ENCODE results near the gene SLC22A13.

SLC22A13 gene

DNA sequence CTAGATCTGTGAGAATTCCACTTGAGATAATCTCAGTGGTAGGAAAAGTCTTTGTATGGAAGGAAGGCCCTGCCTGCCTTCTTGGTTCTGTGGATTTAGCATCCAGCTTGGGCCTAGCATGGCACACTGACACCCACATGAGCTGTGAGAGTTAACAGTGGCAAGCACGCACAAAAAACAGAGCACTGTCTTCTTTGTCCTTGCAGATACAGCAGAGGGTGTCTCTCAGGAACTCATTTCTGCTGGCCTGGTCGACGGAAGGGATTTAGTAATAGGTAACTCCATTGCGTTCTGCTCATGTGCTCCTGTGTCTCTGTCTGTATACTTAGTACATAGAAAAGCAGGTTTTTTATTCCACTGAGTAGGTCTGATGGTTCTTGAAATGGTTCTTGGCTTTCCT, 14.4 kb upstream of the SLC22A13 start:
- H3K4me1 Mint-ChIP-seq = peaks cover 40% of the 10 kb centered on the region
- DNase-seq = no peak
- no peak for ATAC-seq
- H3K27ac Mint-ChIP-seq = no peak overlapping the region
- no peaks in the 10 kb centered on the region for H3K27me3 Mint-ChIP-seq
- H3K9me3 Mint-ChIP-seq = no peaks in the 10 kb centered on the region
- H3K4me3 Mint-ChIP-seq = no peak overlapping the region

DNA sequence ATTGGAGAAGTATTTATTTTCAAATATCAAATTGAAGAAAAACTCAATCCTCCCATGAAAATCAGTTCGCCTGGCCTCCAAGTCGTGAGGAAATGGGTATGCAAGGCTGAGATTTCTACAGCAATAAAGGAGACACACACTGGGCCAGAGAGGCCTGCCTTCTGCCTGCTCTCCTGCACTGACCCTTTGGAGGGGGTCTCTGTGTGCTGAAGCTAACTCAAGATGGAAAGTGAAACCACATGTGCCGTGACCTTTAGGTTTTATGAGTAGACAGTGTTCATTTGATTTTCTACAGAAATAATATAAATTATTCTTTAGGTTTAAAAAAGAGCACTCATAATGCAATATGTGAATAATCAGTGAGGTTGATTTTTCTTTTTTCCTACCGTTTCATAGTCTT, 11.9 kb upstream of the SLC22A13 start:
- ATAC-seq (no peak), DNase-seq (no peak)
- Mint-ChIP-seq H3K4me1 (peaks cover 53% of the 10 kb centered on the region), H3K27ac (peak overlapping the region in 1 of 2 donors; percentile 5), H3K4me3 (no peak overlapping the region), H3K9me3 (no peaks in the 10 kb centered on the region), H3K27me3 (no peaks in the 10 kb centered on the region)

DNA sequence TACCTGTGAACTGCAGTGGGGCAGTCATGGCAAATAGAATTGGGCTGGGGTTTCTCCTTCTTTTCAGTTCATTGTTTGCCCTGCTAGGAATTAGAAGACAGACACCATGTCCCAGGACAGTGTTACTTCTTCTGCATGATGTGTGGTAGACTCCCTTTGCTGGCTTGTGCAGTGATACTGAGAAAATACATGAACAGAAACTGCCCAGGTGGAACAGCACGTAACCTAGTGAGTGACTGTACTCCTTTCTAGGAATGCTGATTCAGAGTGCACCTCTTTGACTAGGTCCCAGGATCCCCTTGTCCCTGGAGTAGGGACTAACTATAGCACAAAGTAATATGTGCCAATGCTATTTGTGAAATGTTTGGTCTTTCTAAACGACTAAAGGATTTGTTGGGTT, 10.7 kb upstream of the SLC22A13 start:
- Mint-ChIP-seq H3K27me3 (no peaks in the 10 kb centered on the region), H3K27ac (no peak overlapping the region), H3K4me1 (peaks cover 63% of the 10 kb centered on the region), H3K9me3 (no peaks in the 10 kb centered on the region), H3K4me3 (no peak overlapping the region)
- ATAC-seq = no peak
- DNase-seq = no peak

DNA sequence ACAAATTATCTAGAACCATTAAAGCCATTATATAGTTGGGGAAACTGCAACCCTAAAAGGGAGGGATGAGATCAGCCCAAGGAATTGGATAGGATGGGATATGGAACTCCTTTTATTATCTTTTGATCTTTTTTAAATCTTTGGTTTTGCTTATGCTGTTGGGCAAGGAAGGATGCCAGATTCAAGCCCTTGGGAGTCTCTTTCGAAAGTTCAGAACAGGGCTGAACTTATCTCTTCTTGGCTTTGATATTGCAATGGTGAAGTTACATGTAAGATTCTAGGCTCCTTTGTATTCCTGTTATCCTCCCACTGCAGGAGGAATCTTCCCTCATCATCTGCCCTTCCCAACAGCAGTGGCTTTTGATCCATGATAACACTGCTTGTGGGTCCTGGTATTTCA, 10.0 kb upstream of the SLC22A13 start:
- Mint-ChIP-seq H3K9me3 (no peaks in the 10 kb centered on the region), H3K27me3 (no peaks in the 10 kb centered on the region), H3K4me3 (no peak overlapping the region), H3K27ac (no peak overlapping the region), H3K4me1 (peaks cover 71% of the 10 kb centered on the region)
- DNase-seq (no peak), ATAC-seq (no peak)

DNA sequence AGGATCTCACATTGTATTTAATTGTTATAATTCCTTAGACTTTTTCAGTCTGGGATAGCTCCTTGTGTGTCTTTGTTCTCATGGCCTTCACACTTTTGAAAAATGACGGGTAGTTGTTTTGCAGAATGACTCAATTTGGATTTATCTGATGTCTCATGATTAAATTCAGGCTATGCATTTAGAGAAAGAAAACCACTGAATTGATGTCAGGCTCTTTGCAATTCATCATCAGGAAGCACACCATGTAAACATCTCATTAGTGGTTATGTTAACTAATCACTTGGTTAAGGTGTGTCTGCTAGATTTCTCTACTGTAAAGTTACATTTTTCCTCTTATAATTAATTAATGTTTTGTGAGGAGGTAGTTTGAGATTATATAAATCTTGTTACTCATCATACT, 8.0 kb upstream of the SLC22A13 start:
- no peaks in the 10 kb centered on the region for H3K27me3 Mint-ChIP-seq
- no peaks in the 10 kb centered on the region for H3K9me3 Mint-ChIP-seq
- peak overlapping the region in 1 of 2 donors; percentile 55 for H3K4me3 Mint-ChIP-seq
- DNase-seq = no peak
- peaks cover 73% of the 10 kb centered on the region for H3K4me1 Mint-ChIP-seq
- peak; percentile 83 for ATAC-seq
- H3K27ac Mint-ChIP-seq = peak overlapping the region in 1 of 2 donors; percentile 7

DNA sequence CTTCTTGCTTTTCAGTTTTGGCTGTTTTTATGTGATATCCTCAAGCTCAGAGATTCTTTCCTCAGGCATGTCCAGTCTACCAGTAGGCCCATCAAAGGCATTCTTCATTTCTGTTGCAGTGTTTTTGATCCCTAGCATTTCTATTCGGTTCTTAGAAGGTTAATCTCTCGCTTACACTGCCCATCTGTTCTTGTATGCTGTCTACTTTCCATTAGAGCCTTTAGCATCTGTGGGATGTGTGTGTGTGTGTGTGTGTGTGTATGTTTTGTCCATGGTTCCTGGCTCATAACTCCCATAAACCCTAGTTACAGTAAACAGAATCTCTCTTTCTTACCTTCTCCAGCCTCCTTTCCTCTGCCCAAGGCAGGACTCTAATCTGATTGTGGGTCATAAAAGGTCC, 5.1 kb upstream of the SLC22A13 start:
- peak overlapping the region in 1 of 2 donors; percentile 90 for H3K27ac Mint-ChIP-seq
- DNase-seq (no peak), ATAC-seq (no peak)
- H3K4me3 Mint-ChIP-seq = peak overlapping the region; percentile 30 to 59
- H3K27me3 Mint-ChIP-seq = no peaks in the 10 kb centered on the region
- H3K9me3 Mint-ChIP-seq = no peaks in the 10 kb centered on the region
- H3K4me1 Mint-ChIP-seq = peaks cover 54% of the 10 kb centered on the region

DNA sequence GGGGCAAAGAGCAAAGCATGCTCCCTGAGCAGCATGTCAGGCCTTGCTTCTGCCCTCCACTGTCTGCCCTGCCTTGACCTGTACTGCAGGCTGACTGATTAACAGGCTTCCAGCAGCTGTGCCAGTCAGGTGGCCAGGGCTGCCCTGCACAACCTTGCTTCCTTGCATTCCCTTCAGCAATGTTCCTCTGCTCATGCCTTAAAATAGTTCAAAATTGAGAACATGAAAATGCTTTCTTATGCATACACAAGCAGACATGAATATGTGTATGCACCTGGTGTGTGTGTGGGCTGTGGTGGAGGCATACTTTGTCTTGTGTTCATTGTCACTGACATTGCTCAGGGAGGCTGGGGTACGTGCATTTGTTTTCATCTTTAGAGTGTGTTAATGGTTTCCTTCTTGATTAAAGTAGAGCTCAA, 1.2 kb upstream of the SLC22A13 start:
- H3K9me3 Mint-ChIP-seq = no peaks in the 10 kb centered on the region

DNA sequence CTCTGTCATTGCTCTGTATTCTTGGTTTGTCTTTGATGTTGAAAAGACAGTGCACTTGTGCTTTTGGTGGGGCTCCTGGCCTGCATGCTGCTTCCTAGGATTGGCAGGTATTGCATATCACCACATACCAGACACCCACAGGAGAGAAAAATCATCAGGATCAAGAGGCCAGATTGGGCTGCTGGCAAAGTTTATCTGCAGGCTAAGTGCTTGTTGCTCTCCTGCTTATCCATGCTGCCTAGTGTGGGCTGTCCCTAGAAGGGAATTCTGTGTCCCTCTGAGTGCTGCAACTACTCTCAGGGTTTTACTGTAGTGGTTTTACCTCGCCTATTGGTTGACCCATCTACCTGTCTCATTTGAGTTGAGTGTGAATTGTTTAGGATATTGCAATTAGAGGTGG, 833 bp upstream of the SLC22A13 start:
- DNase-seq (no peak), ATAC-seq (no peak)
- Mint-ChIP-seq H3K27me3 (no peaks in the 10 kb centered on the region), H3K4me1 (peaks cover 31% of the 10 kb centered on the region), H3K9me3 (no peaks in the 10 kb centered on the region), H3K27ac (peak overlapping the region in 1 of 2 donors; percentile 49), H3K4me3 (no peak overlapping the region)

More for the DNA sequence above, 1.2 kb upstream of the SLC22A13 start:
- Mint-ChIP-seq H3K4me3 (no peak overlapping the region), H3K27ac (peak overlapping the region in 1 of 2 donors; percentile 49), H3K4me1 (peaks cover 35% of the 10 kb centered on the region), H3K27me3 (no peaks in the 10 kb centered on the region)
- DNase-seq (no peak), ATAC-seq (no peak)

DNA sequence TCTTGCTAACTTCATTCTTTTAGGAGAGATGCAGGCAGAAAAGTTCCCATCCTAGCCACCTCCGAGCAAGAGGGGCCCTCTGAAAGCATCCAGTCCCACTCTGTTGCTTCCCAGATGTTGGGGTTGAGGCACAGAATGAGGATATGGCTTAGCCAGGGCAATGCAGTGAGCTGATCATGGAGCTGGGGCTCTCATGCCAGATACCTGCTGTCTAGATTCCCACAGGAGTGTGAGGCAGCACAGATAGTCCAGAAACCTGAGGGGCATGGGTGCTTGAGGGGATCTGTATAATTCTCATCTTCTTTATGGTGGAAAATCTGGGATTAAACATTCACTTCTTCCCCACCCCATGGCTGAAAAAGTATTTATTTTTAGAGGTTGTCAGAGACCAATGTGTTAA, 1.2 kb downstream of the SLC22A13 start:
- no peaks in the 10 kb centered on the region for H3K27me3 Mint-ChIP-seq
- H3K4me1 Mint-ChIP-seq = peaks cover 20% of the 10 kb centered on the region
- H3K27ac Mint-ChIP-seq = no peak overlapping the region

DNA sequence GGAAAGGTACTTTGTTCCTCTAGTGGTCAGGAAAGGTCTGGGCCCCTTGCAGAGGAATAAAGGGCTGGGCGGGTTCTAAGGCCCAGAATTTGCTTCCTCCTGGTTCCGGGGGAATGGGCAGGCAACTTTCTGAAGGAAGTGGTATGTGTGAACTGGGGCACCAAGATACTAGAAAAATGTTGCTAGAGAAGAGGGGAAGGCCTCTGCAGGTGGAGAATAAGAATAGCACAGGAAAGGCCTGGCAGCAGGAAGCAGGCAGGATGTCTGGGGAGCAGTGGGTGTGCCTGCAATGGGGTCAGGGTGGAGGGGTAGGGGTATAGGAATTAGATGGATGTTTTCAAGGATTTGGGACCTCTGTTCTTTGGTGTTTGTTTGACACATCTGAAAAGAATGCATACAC, 2.0 kb downstream of the SLC22A13 start:
- DNase-seq (no peak), ATAC-seq (no peak)
- Mint-ChIP-seq H3K27me3 (no peaks in the 10 kb centered on the region), H3K4me1 (peaks cover 20% of the 10 kb centered on the region), H3K9me3 (no peaks in the 10 kb centered on the region), H3K4me3 (no peak overlapping the region), H3K27ac (peak overlapping the region in 1 of 2 donors; percentile 69)

More for the DNA sequence above, 1.2 kb downstream of the SLC22A13 start:
- H3K4me3 Mint-ChIP-seq = no peak overlapping the region
- ATAC-seq (no peak), DNase-seq (no peak)
- no peaks in the 10 kb centered on the region for H3K9me3 Mint-ChIP-seq

DNA sequence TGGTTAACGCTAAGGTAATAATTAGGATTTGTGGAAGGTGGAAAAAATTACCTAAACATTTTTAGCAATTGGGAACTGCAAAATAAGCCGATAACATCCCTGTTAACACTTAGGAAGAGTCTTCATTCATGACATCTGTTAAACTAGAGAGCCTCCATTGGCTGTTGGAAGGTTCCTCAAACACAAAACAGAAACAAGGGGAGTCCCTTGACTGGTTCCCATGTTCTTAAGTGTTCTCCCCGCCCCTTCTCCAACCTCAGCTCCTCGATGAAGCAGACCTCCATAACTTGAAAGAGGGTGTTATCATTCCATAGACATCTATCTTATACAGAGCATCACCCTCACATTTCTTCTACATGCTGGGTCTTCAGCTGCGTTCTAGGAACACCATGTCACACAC, 2.5 kb downstream of the SLC22A13 start:
- H3K4me3 Mint-ChIP-seq = no peak overlapping the region
- no peaks in the 10 kb centered on the region for H3K27me3 Mint-ChIP-seq
- ATAC-seq (no peak), DNase-seq (no peak)
- no peaks in the 10 kb centered on the region for H3K9me3 Mint-ChIP-seq
- H3K27ac Mint-ChIP-seq = no peak overlapping the region
- peaks cover 20% of the 10 kb centered on the region for H3K4me1 Mint-ChIP-seq

DNA sequence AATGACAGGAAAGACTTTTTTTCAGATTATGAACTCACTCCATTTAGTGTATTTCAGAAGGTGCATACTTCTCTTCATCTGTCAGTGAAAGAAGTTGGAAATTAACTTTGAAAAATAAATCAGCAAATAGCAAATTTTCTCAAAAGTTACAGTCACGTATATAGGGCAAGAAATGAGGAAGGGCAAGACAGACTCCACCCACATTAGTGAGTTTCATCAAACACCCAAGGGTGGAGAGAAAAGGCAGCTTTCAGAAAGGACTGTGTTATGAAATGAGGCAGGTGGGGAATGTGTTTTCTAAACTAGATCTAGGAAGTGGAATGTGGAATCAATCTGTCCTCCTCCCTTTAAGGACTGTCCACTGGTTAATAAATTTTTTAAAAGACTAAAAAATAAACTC, 2.9 kb downstream of the SLC22A13 start:
- peaks cover 16% of the 10 kb centered on the region for H3K4me1 Mint-ChIP-seq
- no peaks in the 10 kb centered on the region for H3K9me3 Mint-ChIP-seq
- ATAC-seq (no peak), DNase-seq (no peak)
- no peaks in the 10 kb centered on the region for H3K27me3 Mint-ChIP-seq
- no peak overlapping the region for H3K4me3 Mint-ChIP-seq
- no peak overlapping the region for H3K27ac Mint-ChIP-seq

DNA sequence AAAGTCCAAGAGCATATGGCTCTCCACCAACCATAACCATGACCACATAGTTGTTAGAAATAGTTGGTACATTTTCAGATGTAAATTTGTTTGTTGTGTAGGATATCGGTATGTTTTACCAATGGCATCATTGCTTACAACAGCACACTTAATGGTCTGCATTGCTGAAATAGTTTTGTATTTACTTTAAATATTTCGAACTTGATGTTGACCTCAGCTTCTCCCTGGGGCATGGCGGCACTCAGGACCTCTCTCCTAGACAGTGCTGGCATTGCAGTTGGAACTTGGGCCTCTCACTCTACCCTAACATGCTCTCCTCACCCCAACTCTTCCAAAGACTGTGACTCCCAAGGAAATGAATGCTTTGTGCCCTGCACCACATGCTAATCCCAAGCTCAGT, 5.0 kb downstream of the SLC22A13 start:
- no peaks in the 10 kb centered on the region for H3K27me3 Mint-ChIP-seq
- no peaks in the 10 kb centered on the region for H3K9me3 Mint-ChIP-seq
- H3K4me1 Mint-ChIP-seq = peaks cover 15% of the 10 kb centered on the region
- no peak overlapping the region for H3K4me3 Mint-ChIP-seq
- ATAC-seq = no peak
- no peak for DNase-seq
- no peak overlapping the region for H3K27ac Mint-ChIP-seq

DNA sequence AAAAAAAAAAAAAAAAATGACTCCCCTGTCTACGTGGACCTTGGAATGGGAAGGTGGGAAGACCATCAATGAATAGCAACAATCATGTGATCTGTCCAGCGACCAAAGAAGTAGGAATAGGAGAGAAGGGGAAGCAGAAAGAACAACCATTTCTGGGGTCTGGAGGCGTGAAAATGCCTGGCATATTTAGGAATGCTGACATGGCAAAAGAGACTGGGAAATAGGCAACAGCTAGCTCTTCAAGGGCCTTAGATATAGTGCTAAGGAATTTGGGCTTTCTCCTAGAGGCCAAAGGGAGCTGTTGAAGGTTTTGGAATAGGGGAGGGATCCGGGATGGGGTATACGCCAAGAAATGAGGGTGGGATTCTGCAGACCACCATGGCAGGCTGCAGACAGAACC, 5.9 kb downstream of the SLC22A13 start:
- Mint-ChIP-seq H3K4me1 (peaks cover 15% of the 10 kb centered on the region), H3K4me3 (no peak overlapping the region), H3K27ac (no peak overlapping the region), H3K27me3 (no peaks in the 10 kb centered on the region), H3K9me3 (no peaks in the 10 kb centered on the region)
- no peak for ATAC-seq
- DNase-seq = no peak

DNA sequence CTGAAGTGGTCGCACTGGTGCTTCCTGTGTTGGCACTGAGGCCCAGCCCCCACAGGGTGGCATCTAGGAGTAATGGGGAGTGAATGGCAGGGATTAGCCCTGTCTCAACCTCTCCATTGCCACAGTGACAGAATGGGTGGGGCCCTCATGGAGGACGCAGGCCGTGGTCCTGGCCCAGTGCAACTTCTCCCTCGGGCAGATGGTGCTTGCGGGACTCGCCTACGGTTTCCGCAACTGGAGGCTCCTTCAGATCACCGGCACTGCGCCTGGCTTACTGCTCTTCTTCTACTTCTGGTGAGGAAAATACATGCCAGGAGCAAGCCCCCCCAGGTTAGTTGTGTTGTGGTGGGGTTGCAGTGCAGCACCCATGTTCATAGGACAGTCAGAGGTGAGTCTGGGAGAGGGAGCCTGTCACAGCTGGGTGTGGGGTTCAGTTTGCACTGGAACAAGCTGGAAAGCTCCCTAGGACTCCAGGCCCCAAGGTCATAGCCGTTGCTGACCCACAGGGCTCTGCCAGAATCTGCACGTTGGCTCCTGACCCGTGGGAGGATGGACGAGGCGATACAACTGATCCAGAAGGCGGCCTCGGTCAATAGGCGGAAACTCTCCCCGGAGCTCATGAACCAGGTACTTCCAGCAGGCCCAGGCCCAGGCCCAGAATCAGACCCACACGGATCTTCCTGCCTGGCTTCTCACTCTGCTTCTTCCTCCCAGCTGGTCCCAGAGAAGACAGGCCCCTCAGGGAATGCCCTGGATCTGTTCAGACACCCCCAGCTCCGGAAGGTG, 9.4 kb downstream of the SLC22A13 start:
- H3K9me3 Mint-ChIP-seq = no peaks in the 10 kb centered on the region
- H3K27ac Mint-ChIP-seq = peak overlapping the region; percentile 20 to 45
- no peaks in the 10 kb centered on the region for H3K4me1 Mint-ChIP-seq
- no peak for DNase-seq
- no peaks in the 10 kb centered on the region for H3K27me3 Mint-ChIP-seq
- H3K4me3 Mint-ChIP-seq = no peak overlapping the region
- no peak for ATAC-seq

DNA sequence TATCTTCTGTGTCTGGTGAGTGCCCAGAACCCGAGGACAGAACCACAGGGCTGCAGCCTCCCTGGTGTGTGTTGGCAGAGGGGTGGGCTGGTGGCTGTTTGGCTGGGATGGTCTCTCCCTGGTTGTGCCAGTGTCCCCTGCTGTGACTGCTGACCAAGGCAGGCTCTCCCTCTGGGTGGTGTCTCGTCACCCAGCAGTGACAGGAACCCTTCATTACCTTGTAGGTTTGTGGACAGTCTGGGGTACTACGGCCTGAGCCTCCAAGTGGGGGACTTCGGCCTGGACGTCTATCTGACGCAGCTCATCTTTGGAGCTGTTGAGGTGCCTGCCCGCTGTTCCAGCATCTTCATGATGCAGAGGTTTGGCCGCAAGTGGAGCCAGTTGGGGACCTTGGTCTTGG, 10.0 kb downstream of the SLC22A13 start:
- H3K27me3 Mint-ChIP-seq = no peaks in the 10 kb centered on the region
- ATAC-seq (no peak), DNase-seq (no peak)
- no peaks in the 10 kb centered on the region for H3K9me3 Mint-ChIP-seq
- H3K27ac Mint-ChIP-seq = no peak overlapping the region
- H3K4me3 Mint-ChIP-seq = no peak overlapping the region
- no peaks in the 10 kb centered on the region for H3K4me1 Mint-ChIP-seq
